Left ventricle myocardium superior (tissue), 1 donor: ENCODE measurements around the gene AMBRA1. TPM values are rescaled to one million over a fixed set of nuclear protein-coding genes. Genes with fewer than 3 reads are reported as not detected.

Experiments
- ATAC-seq: fragments of 200-7000 bp; cut with Tn5 transposase; one replicate; pipeline ENCODE4 v1.9.1; 2020; ENCODE audit warnings: mild to moderate bottlenecking, moderate library complexity
- DNase-seq: peaks from one replicate; pipeline ENCODE4 v3.0.0-alpha.2; 2020
- intact Hi-C: fragments of 100-400 bp; cut with micrococcal nuclease; formaldehyde crosslinking; loops from one replicate; pipeline ENCODE4 v1.11.0; 2022
- total RNA-seq: library from RNA; stranded (reverse); fragmentation: NEBNext Ultra II Directional; extraction: Animal tissue kit (Norgen Biotek cat#: 25700); gene quantifications from one replicate; pipeline ENCODE4 v1.2.1, GENCODE V29; 2021
- donor health status: DM: no; HTN: yes; CAD: no; lungs with severe emphysema.

The AMBRA1 gene
- total RNA-seq, 1 donor from 2014 or later: 14.7 TPM

- DNase-seq: no peak
- ATAC-seq: no peak
- intact Hi-C loops: loop anchor here (5.0 kb wide), 1 partner anchor 144 kb away; no protein-coding TSS in a partner anchor
These were observed 200.1 kb downstream of the AMBRA1 start for GRCh38 chr11:46393759-46394158.

- intact Hi-C loops: loop anchor here (5.0 kb wide), 1 partner anchor 144 kb away; no protein-coding TSS in a partner anchor
- DNase-seq (no peak), ATAC-seq (no peak)
These were observed 200.6 kb downstream of the AMBRA1 start for GRCh38 chr11:46393231-46393616.

GRCh38 chr11:46392421-46393230 lies 201.2 kb downstream of the AMBRA1 start:
- intact Hi-C loops: loop anchor here (5.0 kb wide), 1 partner anchor 145 kb away; no protein-coding TSS in a partner anchor
- DNase-seq (peak; percentile 92), ATAC-seq (peak; percentile 92)

- intact Hi-C loops: loop anchor here (5.0 kb wide), 1 partner anchor 146 kb away; no protein-coding TSS in a partner anchor
- DNase-seq: no peak
- ATAC-seq: peak; percentile 8
These were observed 202.0 kb downstream of the AMBRA1 start, which contains the start of gene CHRM4 for GRCh38 chr11:46391578-46392420. Gene CHRM4 (minus strand): TSS chr11:46391776. CDS start chr11:46386557, 5,219 bp downstream.

GRCh38 chr11:46391186-46391577 lies 202.6 kb downstream of the AMBRA1 start:
- no peak for DNase-seq
- intact Hi-C loops: loop anchor here (5.0 kb wide), 1 partner anchor 146 kb away; no protein-coding TSS in a partner anchor
- no peak for ATAC-seq

- ATAC-seq (no peak), DNase-seq (no peak)
- intact Hi-C loops: loop anchor here (5.0 kb wide), 1 partner anchor 147 kb away; no protein-coding TSS in a partner anchor
These were observed 203.3 kb downstream of the AMBRA1 start for GRCh38 chr11:46390331-46391171.

GRCh38 chr11:46389450-46390330 lies 204.1 kb downstream of the AMBRA1 start:
- intact Hi-C loops: loop anchor here (5.0 kb wide), 1 partner anchor 148 kb away; no protein-coding TSS in a partner anchor
- ATAC-seq (peak; percentile 73), DNase-seq (peak; percentile 85)

- intact Hi-C loops: no loop called here
- ATAC-seq (no peak), DNase-seq (no peak)
These were observed 205.0 kb downstream of the AMBRA1 start for GRCh38 chr11:46388619-46389449.

- no peak for DNase-seq
- intact Hi-C loops: no loop called here
- ATAC-seq: no peak
These were observed 205.8 kb downstream of the AMBRA1 start for GRCh38 chr11:46387919-46388618.

- DNase-seq: no peak
- ATAC-seq: no peak
- intact Hi-C loops: no loop called here
These were observed 206.4 kb downstream of the AMBRA1 start for GRCh38 chr11:46387456-46387855.

GRCh38 chr11:46386674-46387073 lies 207.1 kb downstream of the AMBRA1 start:
- ATAC-seq (no peak), DNase-seq (no peak)
- intact Hi-C loops: no loop called here

GRCh38 chr11:46386005-46386578 lies 207.7 kb downstream of the AMBRA1 start:
- no peak for DNase-seq
- ATAC-seq: no peak
- intact Hi-C loops: no loop called here

GRCh38 chr11:46385169-46386004 lies 208.4 kb downstream of the AMBRA1 start:
- no peak for DNase-seq
- intact Hi-C loops: no loop called here

GRCh38 chr11:46383974-46384701 lies 209.7 kb downstream of the AMBRA1 start:
- ATAC-seq (no peak), DNase-seq (no peak)
- intact Hi-C loops: no loop called here

More at GRCh38 chr11:46385169-46386004, 208.4 kb downstream of the AMBRA1 start:
- ATAC-seq: no peak

- intact Hi-C loops: no loop called here
- ATAC-seq: no peak
- no peak for DNase-seq
These were observed 210.4 kb downstream of the AMBRA1 start for GRCh38 chr11:46383404-46383758.
